GM20431 (cell line): ENCODE measurements around the gene ZDHHC20.

Experiments
- in situ Hi-C: fragments of 300-500 bp; cut with MseI, MboI; formaldehyde crosslinking; loops from one replicate; pipeline ENCODE4 v1.15.0; 2020; ENCODE audit warnings: low sequenced_read_pairs; ENCODE audit not compliant: unreplicated experiment

Gene ZDHHC20

GRCh38 chr13:21333186-21333585 is 125.9 kb downstream of the ZDHHC20 start:
- in situ Hi-C loops, result no loop called here

DNA sequence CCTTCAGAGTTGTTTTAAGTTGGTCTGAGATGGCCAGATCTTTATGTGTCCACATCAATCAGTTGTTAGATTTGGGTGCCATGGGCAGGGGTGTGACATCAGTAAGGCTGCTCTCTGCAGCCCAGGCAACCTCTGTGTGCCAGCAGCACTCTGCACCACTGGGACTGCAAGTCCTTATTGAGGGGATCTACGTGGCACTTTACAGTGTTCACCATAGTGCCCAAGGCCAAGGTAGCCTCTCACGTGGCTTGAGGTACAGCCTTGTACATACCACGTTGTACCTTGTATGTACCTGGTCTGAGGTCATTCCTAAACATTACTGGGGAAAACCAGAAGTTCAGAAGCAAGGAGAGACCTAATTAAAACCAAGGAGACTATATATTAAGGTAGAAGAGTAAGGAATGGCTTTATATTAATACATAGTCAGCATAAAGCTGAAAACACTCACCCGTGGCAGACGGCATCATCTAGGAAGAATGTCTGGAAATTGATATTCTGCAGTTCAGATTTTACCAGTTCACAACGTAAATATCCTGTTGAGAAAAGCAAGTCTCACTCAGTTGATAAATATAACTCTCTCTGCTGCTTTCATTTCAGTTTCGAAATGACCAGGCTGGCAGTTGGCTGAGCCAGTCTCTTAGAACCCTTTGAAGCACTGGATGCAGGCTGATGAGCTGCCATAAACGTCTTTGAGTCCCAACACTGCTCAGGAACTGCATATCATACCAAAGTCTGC is 128.8 kb downstream of the ZDHHC20 start:
- in situ Hi-C loops, result no loop called here

DNA sequence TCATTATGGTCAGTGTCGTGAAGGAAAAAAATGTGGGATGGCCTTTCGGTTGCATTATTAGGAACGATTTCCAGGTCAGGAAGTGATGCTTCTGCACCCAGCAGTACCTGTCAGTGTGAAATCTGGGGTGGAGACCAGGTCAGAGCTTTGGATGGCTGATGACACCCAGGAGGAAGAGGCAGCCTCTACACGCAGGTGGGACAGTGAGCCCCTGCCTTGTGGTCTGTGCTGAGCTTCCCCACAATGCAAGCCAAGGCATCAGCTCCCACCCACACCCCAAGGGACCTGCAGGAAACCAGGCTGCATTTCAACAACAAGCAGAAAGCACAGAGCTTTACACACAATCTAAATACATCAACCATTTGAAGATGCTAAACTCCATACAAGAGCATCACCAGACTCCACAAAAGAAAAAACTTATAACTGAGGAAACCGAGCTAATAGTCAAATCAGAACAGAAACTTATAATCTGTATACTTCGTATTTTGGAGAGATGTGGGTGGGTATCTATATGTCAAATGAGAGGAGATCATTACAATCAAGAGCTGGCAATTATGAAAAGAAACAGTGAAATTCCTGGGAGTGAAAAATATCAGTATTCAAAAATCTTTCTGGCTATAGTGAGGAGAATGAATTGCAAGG is 130.1 kb downstream of the ZDHHC20 start:
- in situ Hi-C loops, result no loop called here

DNA sequence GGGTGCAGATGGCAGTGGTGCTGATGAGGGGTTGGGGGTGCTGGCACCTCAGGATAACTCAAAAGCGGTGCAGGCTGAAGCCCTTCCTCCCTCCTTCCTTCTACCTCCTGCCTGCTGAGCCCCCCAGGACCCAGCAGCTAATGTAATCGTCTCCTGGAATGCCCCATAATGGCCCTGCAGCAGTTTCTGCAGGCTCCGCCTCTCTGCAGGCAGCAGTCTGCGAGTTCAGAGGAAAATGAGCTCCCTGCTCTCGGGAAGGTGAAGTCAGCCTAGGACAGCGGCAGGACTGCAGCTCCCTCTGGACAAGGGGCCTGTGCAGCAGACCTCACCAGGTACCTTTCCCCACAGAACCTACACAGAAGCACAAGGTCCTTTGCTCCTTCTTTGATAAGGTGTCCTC is 130.9 kb downstream of the ZDHHC20 start:
- in situ Hi-C loops, result no loop called here

DNA sequence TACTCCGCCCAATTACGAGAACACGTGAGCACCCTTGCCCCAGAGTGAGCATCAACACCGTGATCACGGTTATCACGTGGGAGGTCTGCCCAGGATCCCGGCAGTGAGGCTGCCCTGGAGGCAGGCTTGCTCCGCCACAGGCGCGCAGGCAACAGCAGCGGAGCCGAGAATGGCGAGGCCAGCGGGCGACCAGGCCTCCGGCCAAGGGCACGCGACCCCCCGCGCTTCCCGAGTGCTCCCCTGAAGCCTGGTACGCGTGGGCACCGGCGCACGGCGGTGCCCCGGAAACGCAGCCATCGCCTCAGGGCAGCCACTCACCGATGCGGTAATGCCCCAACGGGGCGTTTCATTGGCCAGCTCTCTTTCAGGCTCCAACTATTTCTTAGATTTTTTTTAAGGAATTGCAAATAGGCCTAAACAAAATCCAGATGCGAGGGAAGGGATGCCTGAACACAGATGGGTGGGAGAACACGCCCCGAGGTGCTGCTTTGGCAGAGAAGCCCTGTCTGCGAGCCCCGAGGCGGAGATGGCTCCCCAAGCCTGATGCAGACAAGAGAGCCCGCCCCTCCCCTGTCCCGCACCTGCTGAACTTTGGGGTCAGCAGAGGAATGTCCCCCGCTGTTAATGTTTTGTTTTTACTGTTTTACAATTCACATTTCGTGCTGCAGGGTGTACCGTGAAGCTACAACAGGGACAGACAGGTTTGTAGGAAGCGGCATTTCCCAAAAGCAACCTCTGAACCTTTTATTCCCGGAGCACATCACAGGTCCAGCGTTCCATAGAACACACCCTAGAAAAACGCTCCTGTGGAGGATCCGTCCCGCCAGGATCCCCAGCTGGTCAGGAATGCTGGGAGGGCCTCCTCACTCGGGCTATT is 132.7 kb downstream of the ZDHHC20 start:
- in situ Hi-C loops, result no loop called here

DNA sequence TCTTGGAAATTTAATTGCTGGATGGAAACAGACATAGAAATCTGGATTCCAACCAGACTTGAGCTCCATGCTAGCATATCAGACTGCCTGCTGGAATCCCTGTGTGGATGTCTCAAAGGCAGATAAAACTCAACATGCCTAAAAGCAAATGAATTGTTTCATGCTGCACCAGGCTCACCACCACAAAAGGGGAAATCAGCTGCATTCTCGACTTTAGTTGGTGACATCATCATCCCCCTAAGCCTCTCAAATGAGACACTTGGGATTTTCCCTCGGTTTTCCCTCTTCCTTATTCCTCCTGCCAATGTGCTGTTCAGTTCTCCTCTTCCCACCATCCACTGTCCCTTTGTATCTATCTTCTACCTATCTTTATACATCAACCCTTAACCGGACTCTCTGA is 134.3 kb downstream of the ZDHHC20 start:
- in situ Hi-C loops, result no loop called here

GRCh38 chr13:21322988-21323387 is 136.1 kb downstream of the ZDHHC20 start:
- in situ Hi-C loops, result no loop called here
